Measurements from ENCODE around the gene BICC1.
A peak's percentile ranks its signal among the peaks of the same experiment; 100 is the strongest.

The BICC1 gene

DNA sequence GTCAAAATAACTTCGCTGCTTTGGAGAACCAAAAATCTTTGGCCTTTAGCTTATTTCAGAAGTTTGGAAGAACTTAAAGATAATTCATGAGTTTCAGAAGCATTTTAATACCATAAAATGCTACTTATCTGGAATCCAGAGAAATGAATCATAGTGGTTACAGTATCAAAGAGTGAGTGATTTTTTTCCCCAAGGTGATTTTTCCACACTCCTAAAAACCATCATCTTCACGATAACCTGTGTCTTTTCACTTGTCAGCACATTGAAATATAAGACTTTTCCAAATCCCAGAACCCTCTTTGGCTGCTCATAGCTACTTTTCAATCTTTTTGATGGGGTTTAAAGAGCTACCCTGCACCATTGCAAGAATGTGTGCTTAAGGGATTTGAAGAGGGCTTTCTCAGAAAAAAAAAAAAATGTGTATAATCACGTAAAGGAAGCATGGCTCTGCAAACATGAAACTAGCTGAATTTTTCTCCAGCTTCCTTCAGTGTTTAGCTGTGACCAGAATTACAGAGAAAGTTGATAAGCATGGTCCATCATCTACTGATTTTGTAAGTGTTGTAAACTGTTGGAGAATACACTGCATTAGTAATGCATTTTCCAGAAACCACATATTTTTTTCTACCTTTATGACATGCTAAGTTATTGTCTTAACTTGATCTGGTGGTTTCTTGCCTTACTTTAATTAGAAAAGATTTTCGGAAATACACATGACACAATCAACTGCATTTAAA lies 134.9 kb downstream of the BICC1 start:
- Histone ChIP-seq H3K27me3 (ENCODE audit: insufficient read depth, poor library complexity, severe bottlenecking) (no peaks in the 10 kb centered on the region), H3K4me3 (ENCODE audit: severe bottlenecking) (no peak overlapping the region), H3K9me3 (ENCODE audit: severe bottlenecking) (no peaks in the 10 kb centered on the region), H3K36me3 (ENCODE audit: low read depth) (0 out of 2 replicates have a peak, but pooled peaks cover 5% of the 10 kb centered on the region), H3K4me1 (ENCODE audit: insufficient read depth, poor library complexity, severe bottlenecking) (peaks cover 40% of the 10 kb centered on the region), H3K27ac (ENCODE audit: poor library complexity, severe bottlenecking) (peak overlapping the region; percentile 62)
- TF ChIP-seq, protein P1, sequence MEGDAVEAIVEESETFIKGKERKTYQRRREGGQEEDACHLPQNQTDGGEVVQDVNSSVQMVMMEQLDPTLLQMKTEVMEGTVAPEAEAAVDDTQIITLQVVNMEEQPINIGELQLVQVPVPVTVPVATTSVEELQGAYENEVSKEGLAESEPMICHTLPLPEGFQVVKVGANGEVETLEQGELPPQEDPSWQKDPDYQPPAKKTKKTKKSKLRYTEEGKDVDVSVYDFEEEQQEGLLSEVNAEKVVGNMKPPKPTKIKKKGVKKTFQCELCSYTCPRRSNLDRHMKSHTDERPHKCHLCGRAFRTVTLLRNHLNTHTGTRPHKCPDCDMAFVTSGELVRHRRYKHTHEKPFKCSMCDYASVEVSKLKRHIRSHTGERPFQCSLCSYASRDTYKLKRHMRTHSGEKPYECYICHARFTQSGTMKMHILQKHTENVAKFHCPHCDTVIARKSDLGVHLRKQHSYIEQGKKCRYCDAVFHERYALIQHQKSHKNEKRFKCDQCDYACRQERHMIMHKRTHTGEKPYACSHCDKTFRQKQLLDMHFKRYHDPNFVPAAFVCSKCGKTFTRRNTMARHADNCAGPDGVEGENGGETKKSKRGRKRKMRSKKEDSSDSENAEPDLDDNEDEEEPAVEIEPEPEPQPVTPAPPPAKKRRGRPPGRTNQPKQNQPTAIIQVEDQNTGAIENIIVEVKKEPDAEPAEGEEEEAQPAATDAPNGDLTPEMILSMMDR (IDR thresholded peaks at IDR 0.05; ENCODE audit: poor library complexity, severe bottlenecking) = no peak
- ATAC-seq (ENCODE audit: low read depth) (peak; percentile 77), DNase-seq (ENCODE audit: low spot score) (no peak)

DNA sequence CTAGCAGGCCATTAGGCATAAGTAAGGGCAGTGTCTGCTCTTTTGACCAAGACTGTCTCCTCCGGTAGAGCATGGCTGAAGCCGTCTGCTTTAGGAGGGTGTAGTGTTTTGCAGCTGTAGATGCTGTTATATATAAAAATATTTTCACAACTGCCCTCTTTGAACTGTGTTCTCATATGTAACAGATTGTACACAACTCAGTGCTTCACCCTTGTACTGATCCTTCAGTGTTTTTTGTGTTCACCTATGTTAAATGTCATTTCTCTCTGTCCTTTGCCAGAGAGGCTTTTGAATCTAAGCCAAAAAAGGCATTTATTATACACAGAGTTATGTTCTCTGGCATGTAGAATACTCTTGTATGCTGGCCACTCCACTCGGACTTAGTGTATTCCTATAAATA lies 135.5 kb downstream of the BICC1 start:
- Histone ChIP-seq H3K27me3 (ENCODE audit: insufficient read depth, poor library complexity, severe bottlenecking) (no peaks in the 10 kb centered on the region), H3K36me3 (ENCODE audit: low read depth) (0 out of 2 replicates have a peak, but pooled peaks cover 5% of the 10 kb centered on the region), H3K4me3 (ENCODE audit: severe bottlenecking) (no peak overlapping the region), H3K4me1 (ENCODE audit: insufficient read depth, poor library complexity, severe bottlenecking) (peaks cover 40% of the 10 kb centered on the region), H3K27ac (ENCODE audit: poor library complexity, severe bottlenecking) (peak overlapping the region; percentile 62), H3K9me3 (ENCODE audit: severe bottlenecking) (no peaks in the 10 kb centered on the region)
- ATAC-seq (ENCODE audit: low read depth) = peak; percentile 61; the same call in 2 of the 3 replicates
- TF ChIP-seq, protein P1 (IDR thresholded peaks at IDR 0.05; ENCODE audit: poor library complexity, severe bottlenecking) = no peak
- DNase-seq (ENCODE audit: low spot score) = no peak

DNA sequence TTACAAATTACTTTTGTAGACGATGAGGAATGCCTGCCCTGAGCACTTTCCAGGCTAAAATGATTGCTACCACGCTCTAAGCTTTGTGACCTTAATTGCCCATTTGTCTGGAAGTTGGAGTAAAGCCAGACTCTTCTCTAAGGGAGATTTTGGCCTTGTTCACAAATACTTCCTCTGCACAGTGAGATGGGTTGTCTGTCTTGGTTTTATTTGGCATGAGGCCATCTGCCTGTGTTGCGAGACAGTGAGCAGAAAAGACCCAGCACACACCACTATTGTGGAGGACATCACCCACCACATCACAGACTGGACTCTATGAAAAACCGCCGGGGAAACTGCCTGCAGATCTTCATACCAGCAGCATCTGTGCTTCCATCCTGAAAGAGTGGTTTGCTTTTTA lies 138.4 kb downstream of the BICC1 start:
- ATAC-seq (ENCODE audit: low read depth) (no peak), DNase-seq (ENCODE audit: low spot score) (no peak)
- no peaks in the 10 kb centered on the region for H3K27me3 ChIP-seq (ENCODE audit: insufficient read depth, poor library complexity, severe bottlenecking)
- no peak overlapping the region for H3K4me3 ChIP-seq (ENCODE audit: severe bottlenecking)
- peaks cover 33% of the 10 kb centered on the region for H3K4me1 ChIP-seq (ENCODE audit: insufficient read depth, poor library complexity, severe bottlenecking)
- TF ChIP-seq, protein P1 (IDR thresholded peaks at IDR 0.05; ENCODE audit: poor library complexity, severe bottlenecking) = no peak
- no peaks in the 10 kb centered on the region for H3K9me3 ChIP-seq (ENCODE audit: severe bottlenecking)
- 0 out of 2 replicates have a peak, but pooled peaks cover 5% of the 10 kb centered on the region for H3K36me3 ChIP-seq (ENCODE audit: low read depth)
- H3K27ac ChIP-seq (ENCODE audit: poor library complexity, severe bottlenecking) = peak overlapping the region; percentile 5

DNA sequence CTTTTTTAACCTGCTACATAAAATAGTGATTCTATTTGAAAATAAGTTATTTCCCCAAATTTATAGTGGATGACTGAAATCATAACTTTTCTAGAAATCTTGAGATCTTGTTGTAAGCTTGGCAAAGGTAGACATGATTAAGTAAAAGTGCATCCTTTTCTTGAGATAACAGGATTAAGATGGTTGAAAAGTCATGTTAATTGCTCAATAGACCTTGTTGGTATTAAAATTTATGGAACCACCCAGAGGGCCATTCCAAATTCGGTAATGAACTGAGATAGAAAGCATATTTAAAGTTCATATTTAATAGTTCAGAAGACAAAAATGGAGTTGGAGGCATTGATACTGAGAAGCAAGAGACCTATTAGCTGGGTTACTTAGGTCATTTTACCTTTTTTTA lies 139.1 kb downstream of the BICC1 start:
- Histone ChIP-seq H3K9me3 (ENCODE audit: severe bottlenecking) (no peaks in the 10 kb centered on the region), H3K27ac (ENCODE audit: poor library complexity, severe bottlenecking) (no peak overlapping the region), H3K4me1 (ENCODE audit: insufficient read depth, poor library complexity, severe bottlenecking) (peaks cover 28% of the 10 kb centered on the region), H3K36me3 (ENCODE audit: low read depth) (0 out of 2 replicates have a peak, but pooled peaks cover 5% of the 10 kb centered on the region), H3K4me3 (ENCODE audit: severe bottlenecking) (no peak overlapping the region), H3K27me3 (ENCODE audit: insufficient read depth, poor library complexity, severe bottlenecking) (no peaks in the 10 kb centered on the region)
- TF ChIP-seq, protein P1 (IDR thresholded peaks at IDR 0.05; ENCODE audit: poor library complexity, severe bottlenecking) = no peak
- DNase-seq (ENCODE audit: low spot score) (no peak), ATAC-seq (ENCODE audit: low read depth) (no peak)

DNA sequence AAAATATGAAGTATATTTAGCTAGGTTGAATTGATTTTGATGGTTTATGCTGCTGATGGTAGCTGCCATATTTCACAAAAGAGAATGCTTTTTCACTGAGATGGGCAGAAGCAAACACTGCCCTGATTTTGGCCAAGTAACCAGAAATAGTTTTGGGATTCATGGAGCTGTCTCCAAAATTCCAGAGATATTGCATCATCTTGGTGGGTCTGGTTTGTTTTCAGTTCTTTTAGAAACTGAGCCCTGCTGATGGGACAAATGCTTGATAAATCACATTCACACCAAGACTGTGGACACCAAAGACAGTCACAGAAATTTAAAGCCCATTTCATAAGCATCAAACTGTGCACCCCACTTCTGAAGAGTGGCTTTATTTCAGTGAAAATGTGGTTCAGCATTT lies 140.5 kb downstream of the BICC1 start:
- Histone ChIP-seq H3K27ac (ENCODE audit: poor library complexity, severe bottlenecking) (no peak overlapping the region), H3K4me1 (ENCODE audit: insufficient read depth, poor library complexity, severe bottlenecking) (peaks cover 14% of the 10 kb centered on the region), H3K27me3 (ENCODE audit: insufficient read depth, poor library complexity, severe bottlenecking) (no peaks in the 10 kb centered on the region), H3K36me3 (ENCODE audit: low read depth) (0 out of 2 replicates have a peak, but pooled peaks cover 5% of the 10 kb centered on the region), H3K4me3 (ENCODE audit: severe bottlenecking) (no peak overlapping the region), H3K9me3 (ENCODE audit: severe bottlenecking) (no peaks in the 10 kb centered on the region)
- DNase-seq (ENCODE audit: low spot score) (no peak), ATAC-seq (ENCODE audit: low read depth) (no peak)
- TF ChIP-seq, protein P1 (IDR thresholded peaks at IDR 0.05; ENCODE audit: poor library complexity, severe bottlenecking) = no peak
